ENCODE results near the gene PLCG1.

The PLCG1 gene

GRCh38 chr20:41201760-41202159, 64.4 kb downstream of the PLCG1 start:
- in situ Hi-C loops (cut with MboI; ENCODE audit: low sequenced_read_pairs): no loop called here

GRCh38 chr20:41202426-41202825, 65.1 kb downstream of the PLCG1 start:
- in situ Hi-C loops (cut with MboI; ENCODE audit: low sequenced_read_pairs): no loop called here

DNA sequence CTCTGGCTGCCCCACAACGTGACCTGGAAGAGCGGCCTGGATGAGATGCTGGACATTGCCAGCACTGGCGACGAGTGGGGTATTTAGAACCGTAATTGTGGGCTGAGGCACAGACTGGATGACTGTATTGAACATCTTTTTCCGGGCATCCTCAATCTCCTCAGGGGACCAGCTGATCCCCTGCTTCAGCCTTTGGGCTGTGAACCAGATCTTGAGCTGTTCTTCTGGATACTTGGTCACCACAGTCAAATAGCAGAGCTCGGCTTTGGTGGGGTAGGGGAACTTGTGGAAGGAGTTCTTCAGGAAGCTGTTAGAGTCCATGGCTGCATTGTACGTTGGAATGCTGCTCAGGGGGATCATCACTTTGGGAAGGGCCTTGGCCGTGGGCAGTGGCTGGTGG, 66.3 kb downstream of the PLCG1 start:
- in situ Hi-C loops (cut with MboI; ENCODE audit: low sequenced_read_pairs): no loop called here

DNA sequence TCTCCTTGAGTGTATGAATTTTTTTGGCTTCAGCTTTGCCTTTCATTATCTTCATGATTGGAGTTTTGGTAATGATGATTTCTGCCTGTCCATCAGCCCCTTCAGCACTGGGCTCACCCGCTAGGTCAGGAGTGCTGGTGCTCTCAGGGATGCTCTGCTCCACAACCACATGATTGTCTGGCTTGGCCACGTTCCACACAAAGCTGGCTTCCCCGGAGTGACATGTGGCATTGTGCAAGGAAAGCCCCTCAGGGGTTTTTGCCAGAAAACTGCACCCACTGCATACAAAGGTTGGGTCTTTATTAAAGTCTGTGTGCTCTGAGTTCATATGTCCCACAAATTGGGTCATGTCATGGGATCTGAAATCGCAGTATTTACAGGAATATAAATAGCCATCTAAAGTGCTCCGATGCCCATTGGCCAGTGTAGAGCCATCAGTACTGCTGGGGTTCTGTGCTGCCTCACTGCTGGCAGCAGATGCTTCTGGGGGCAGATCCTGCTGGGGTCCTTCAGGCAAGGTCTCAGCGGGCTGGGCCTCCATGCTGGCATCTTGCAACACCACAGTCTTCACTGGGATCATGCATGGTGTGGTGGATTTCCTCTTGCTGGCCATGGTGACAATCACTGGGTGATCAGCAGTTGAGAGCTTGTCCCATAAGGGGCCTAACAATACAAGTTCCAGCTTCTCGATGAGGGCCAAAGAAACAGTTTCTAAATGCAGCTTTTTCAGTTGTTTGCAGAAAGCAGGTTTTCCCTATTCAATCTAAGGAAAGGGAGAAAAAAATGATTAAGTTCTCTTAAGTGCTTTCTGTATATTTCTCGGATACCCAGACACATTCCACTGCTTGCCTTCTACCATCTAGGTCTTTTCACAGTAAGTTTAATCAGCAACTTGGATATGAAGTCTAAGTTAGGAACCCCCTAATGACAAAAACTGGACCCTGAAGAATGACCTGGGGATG, 67.2 kb downstream of the PLCG1 start:
- in situ Hi-C loops (cut with MboI; ENCODE audit: low sequenced_read_pairs): no loop called here

- in situ Hi-C loops (cut with MboI; ENCODE audit: low sequenced_read_pairs): no loop called here
Measured at GRCh38 chr20:41205313-41205712, 68.0 kb downstream of the PLCG1 start.

DNA sequence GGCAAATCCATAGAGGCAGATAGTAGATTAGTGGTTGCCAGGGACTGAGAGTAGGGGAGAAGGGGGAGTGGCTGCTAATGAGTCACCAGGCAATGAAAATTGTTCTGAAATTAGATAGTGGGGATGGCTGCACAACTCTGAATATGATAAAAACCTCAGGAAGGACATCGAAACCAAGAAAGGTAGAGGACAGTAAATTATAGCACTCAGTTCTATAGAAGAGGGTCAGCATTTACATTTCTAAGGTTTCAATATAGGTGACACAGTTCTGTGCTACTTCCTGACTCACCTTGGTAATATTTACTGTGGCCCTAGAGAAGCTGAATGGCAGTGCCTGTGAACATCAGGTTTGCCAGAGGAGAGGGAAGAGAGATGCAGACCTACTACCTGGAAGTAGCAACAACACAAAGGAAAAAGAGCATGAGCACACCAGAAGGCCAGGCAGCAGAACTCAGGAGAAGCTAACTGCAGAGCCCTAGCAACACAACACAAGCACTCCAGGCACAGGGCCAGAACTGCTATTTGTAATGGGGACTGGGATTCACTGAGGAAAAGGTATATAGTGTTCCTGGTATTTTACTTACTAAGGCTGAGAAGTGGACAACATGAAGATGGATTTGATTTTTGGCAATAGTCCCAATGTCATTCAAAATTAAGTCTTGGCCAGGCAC, 75.9 kb downstream of the PLCG1 start:
- in situ Hi-C loops (cut with MboI; ENCODE audit: low sequenced_read_pairs): no loop called here

DNA sequence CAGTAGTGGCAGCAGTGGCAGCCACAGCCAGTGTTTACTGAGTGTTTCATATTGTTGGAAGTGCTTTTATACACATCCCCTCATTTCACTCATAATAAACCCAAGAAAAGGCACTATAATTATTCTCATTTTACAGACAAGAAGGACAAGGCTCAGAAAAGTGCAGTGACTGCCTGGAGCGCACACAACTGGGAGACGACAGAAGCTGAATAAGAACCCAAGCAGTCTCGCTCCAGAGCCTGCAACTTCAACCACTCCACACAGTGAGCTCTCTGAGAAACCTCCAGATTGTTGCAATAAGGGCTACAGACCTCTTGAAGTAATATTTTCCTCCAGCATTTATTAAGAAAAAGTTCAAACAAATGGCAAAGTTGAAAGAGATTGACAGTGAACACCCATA, 76.9 kb downstream of the PLCG1 start:
- in situ Hi-C loops (cut with MboI; ENCODE audit: low sequenced_read_pairs): no loop called here

DNA sequence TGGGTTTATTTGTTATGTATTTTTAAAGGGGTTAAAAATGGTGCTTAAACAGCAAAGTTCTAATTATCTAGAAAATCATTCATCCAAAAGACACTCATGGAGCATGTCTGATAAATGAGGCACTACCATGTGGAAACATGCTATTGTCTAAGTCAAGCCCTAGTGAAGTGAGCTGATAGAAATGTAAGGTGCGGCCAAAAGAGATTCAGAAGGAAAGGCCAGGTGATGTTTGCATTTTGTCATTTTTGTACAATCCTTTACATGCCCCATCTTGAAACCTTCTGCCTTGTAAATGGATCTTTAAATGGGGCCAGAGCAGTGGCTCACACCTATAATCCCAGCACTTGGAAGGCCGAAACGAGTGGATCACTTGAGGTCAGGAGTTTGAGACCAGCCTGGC, 77.3 kb downstream of the PLCG1 start:
- in situ Hi-C loops (cut with MboI; ENCODE audit: low sequenced_read_pairs): no loop called here

- in situ Hi-C loops (cut with MboI; ENCODE audit: low sequenced_read_pairs): no loop called here
Measured at GRCh38 chr20:41217422-41217821, 80.1 kb downstream of the PLCG1 start.

DNA sequence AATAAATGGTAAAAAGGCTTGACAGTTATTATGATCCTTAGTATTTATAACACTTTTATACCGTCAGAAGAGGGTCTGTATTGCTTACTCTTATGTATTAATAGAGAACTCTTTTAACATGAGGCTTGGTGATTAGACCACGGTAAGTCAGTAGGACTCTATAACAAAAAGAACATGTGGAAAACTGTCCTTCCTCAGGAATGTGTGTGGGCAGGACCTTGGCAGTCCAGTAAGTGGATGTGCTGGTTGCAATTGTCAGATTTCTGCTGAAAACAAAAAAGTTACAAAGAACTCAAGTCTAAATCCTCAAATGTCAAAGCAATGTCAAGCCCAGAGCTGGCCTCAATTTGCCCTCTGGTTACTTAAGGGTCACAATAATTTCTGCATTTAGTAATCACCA, 81.1 kb downstream of the PLCG1 start:
- in situ Hi-C loops (cut with MboI; ENCODE audit: low sequenced_read_pairs): no loop called here

- in situ Hi-C loops (cut with MboI; ENCODE audit: low sequenced_read_pairs): no loop called here
Measured at GRCh38 chr20:41219824-41220223, 82.5 kb downstream of the PLCG1 start.

- in situ Hi-C loops (cut with MboI; ENCODE audit: low sequenced_read_pairs): no loop called here
Measured at GRCh38 chr20:41221614-41222218, 84.4 kb downstream of the PLCG1 start.

DNA sequence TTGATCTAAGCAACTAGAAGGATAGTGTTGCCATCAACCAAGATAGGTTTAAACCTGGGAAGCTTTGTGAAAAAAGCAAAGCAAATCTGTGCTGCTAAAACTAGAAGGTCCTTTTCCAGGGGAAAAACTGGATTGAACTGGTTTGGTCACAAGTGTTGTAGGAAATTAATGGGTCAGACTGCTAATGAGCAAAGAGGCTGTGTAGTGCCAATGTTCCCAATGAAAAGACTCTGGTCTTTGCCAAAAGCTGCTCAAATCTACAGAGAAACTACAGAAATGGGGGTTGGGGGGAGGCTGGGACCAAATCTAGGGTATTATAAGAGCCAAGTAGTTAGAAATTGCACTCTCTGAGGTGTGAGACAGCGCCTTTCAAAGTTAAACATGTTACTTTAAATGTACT, 85.0 kb downstream of the PLCG1 start:
- in situ Hi-C loops (cut with MboI; ENCODE audit: low sequenced_read_pairs): no loop called here

DNA sequence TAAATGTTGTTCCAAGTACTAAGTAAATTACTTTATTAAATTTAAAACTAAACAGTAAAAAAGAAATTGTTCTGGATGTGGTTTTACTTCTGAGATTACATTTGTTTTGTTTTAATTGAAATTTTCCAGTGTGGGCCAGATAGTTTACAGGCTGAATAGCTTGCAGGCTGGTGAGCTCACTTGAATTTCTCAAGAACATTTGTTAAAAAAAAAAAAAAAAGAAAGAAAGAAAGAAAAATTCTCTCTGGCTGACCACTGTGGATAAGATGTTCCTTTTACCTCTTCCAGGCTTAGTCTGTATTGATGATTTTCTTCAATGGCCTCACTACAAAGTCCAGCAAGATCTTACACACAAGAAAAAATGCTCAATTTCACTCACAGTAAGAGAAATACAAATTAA, 85.4 kb downstream of the PLCG1 start:
- in situ Hi-C loops (cut with MboI; ENCODE audit: low sequenced_read_pairs): no loop called here

GRCh38 chr20:41223112-41223511, 85.8 kb downstream of the PLCG1 start:
- in situ Hi-C loops (cut with MboI; ENCODE audit: low sequenced_read_pairs): no loop called here

DNA sequence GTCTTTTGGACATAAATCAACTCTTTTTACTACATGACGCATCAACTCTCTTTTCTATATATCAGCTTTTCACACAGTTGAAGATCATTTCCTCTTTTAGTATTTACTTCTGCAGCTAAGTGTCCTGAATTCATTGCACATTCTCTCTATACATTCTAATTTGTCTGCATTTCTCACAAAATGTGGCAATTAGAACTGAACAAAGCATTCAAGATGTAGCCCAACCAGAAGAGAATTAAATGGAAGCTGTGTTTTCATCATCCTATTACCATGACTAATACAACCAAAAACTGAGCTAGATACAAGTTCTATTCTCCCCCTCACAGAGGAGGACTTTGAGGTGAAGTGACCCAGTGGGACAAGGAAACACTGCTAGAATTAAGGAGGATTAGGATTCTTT, 86.9 kb downstream of the PLCG1 start:
- in situ Hi-C loops (cut with MboI; ENCODE audit: low sequenced_read_pairs): no loop called here

- in situ Hi-C loops (cut with MboI; ENCODE audit: low sequenced_read_pairs): no loop called here
Measured at GRCh38 chr20:41225091-41225490, 87.7 kb downstream of the PLCG1 start.

- in situ Hi-C loops (cut with MboI; ENCODE audit: low sequenced_read_pairs): no loop called here
Measured at GRCh38 chr20:41226426-41226825, 89.1 kb downstream of the PLCG1 start.
